Body of pancreas (tissue), 4 donors: Measurements from ENCODE around the gene ARHGAP9.

Source experiments
- CTCF ChIP-seq, 7 experiments: fragments of 450-650 bp in 4 of 7; fragments of 200-600 bp in 3 of 7; sonication (generic) in 3 of 7; IDR thresholded peaks; one replicate each; pipeline ENCODE4 v1.5.1; 2016 to 2019; ENCODE audit warnings: antibody characterized with exemption in 7 of 7
- POLR2A ChIP-seq, 3 donors: fragments of 450-650 bp; IDR thresholded peaks; one replicate each; pipeline ENCODE4 v1.6.1; 2016; ENCODE audit warnings: antibody characterized with exemption in 3 of 3, mild to moderate bottlenecking in 2 of 3

GRCh38 chr12:57515408-57515933 is 35.8 kb upstream of the ARHGAP9 start:
- TF ChIP-seq CTCF (IDR thresholded peaks at IDR 0.05) (no peak), POLR2A (IDR thresholded peaks at IDR 0.05) (no peak)
